ENCODE measurements around the gene BCL2. TPM values are rescaled to one million over a fixed set of nuclear protein-coding genes. Genes with fewer than 3 reads are reported as not detected.
"Not testable (repeated sequence)": the region's sequence is repeated elsewhere in the genome, so short reads cannot be mapped to it uniquely, and the experiment has no call there.

The BCL2 gene
- total RNA-seq, 1 donor from 2014 or later = 2.3 TPM

- ATAC-seq = no peak
Measured at GRCh38 chr18:63232826-63233225, 86.7 kb downstream of the BCL2 start.

GRCh38 chr18:63229971-63230370, 89.6 kb downstream of the BCL2 start:
- no peak for ATAC-seq

GRCh38 chr18:63225434-63225833, 94.1 kb downstream of the BCL2 start:
- ATAC-seq = no peak

GRCh38 chr18:63224630-63225029, 94.9 kb downstream of the BCL2 start:
- ATAC-seq = no peak

GRCh38 chr18:63223837-63224236, 95.7 kb downstream of the BCL2 start:
- ATAC-seq = no peak

- ATAC-seq = no peak
Measured at GRCh38 chr18:63220903-63221302, 98.7 kb downstream of the BCL2 start.

GRCh38 chr18:63218472-63218871, 101.1 kb downstream of the BCL2 start:
- ATAC-seq = peak; percentile 64

GRCh38 chr18:63216516-63217311, 102.9 kb downstream of the BCL2 start:
- ATAC-seq = no peak

- ATAC-seq = no peak
Measured at GRCh38 chr18:63213936-63214671, 105.5 kb downstream of the BCL2 start.

- no peak for ATAC-seq
Measured at GRCh38 chr18:63213331-63213900, 106.2 kb downstream of the BCL2 start.

GRCh38 chr18:63210521-63210920, 109.0 kb downstream of the BCL2 start:
- no peak for ATAC-seq

- ATAC-seq = no peak
Measured at GRCh38 chr18:63208676-63209075, 110.9 kb downstream of the BCL2 start.

GRCh38 chr18:63207835-63208234, 111.7 kb downstream of the BCL2 start:
- no peak for ATAC-seq

GRCh38 chr18:63207143-63207790, 112.3 kb downstream of the BCL2 start:
- no peak for ATAC-seq

GRCh38 chr18:63206433-63207142, 113.0 kb downstream of the BCL2 start:
- ATAC-seq = no peak

- ATAC-seq = no peak
Measured at GRCh38 chr18:63205791-63206252, 113.7 kb downstream of the BCL2 start.

- no peak for ATAC-seq
Measured at GRCh38 chr18:63203497-63203896, 116.1 kb downstream of the BCL2 start.

GRCh38 chr18:63202828-63203227, 116.7 kb downstream of the BCL2 start:
- ATAC-seq = no peak

- not testable (repeated sequence) for ATAC-seq
Measured at GRCh38 chr18:63201456-63201855, 118.1 kb downstream of the BCL2 start.

GRCh38 chr18:63199743-63200241, 119.8 kb downstream of the BCL2 start:
- ATAC-seq = peak; percentile 29

GRCh38 chr18:63198868-63199742, 120.5 kb downstream of the BCL2 start:
- peak; percentile 18 for ATAC-seq
